Ovary (tissue), 9 donors: ENCODE data around the gene SUB1. TPM values are rescaled to one million over a fixed set of nuclear protein-coding genes. Genes with fewer than 3 reads are reported as not detected.

ENCODE experiments used
- DNase-seq, 5 donors: peaks; one replicate each; pipeline ENCODE4 v3.0.0-alpha.2; 2019 to 2020
- H3K27ac ChIP-seq, 2 donors: fragments of 200-600 bp; one replicate each; pipeline versions ENCODE4 v1.5.1 to v1.8.0; 2019 to 2022
- H3K27me3 ChIP-seq: fragments of 200-600 bp; one replicate; pipeline ENCODE4 v1.8.0; 2022
- H3K36me3 ChIP-seq: fragments of 200-600 bp; sonication (generic); one replicate; pipeline ENCODE4 v1.5.1; 2019
- H3K4me1 ChIP-seq: one replicate; pipeline ENCODE4 v1.8.1; 2013; ENCODE audit warnings: mild to moderate bottlenecking, moderate library complexity; ENCODE audit not compliant: insufficient read depth
- H3K4me3 ChIP-seq: fragments of 200-600 bp; sonication (generic); one replicate; pipeline ENCODE4 v1.5.1; 2017
- H3K9me3 ChIP-seq, 2 donors: fragments of 200-600 bp in 1 of 2; sonication (generic) in 1 of 2; one replicate each; pipeline versions ENCODE4 v1.5.1 to v1.8.1; 2013 to 2019; ENCODE audit warnings: mild to moderate bottlenecking in 1 of 2, moderate library complexity in 1 of 2
- CTCF ChIP-seq, 3 donors: fragments of 450-650 bp in 2 of 3; fragments of 200-600 bp in 1 of 3; IDR thresholded peaks; one replicate each; pipeline versions ENCODE4 v1.5.1 to v1.8.0; 2016 to 2022; ENCODE audit warnings: antibody characterized with exemption in 3 of 3, mild to moderate bottlenecking in 1 of 3
- EP300 ChIP-seq: sonication (generic); formaldehyde crosslinking; IDR thresholded peaks from one replicate; pipeline ENCODE4 v1.6.1; 2017; ENCODE audit warnings: antibody characterized with exemption
- POLR2A ChIP-seq: fragments of 450-650 bp; IDR thresholded peaks from one replicate; pipeline ENCODE4 v1.6.1; 2017; ENCODE audit warnings: antibody characterized with exemption, mild to moderate bottlenecking, moderate library complexity
- WGBS, 3 donors: extraction: QIAGEN DNeasy Blood & Tissue Kit in 1 of 3; methylation state at CpG; one replicate each; pipeline versions ENCODE4 v1.1.5 to v1.1.7; 2013 to 2017; 5-methylcytosine and 5-hydroxymethylcytosine counted together
- intact Hi-C, 4 donors: fragments of 100-400 bp; cut with DNase I; formaldehyde crosslinking; loops; one replicate each; pipeline versions ENCODE4 v1.11.0 to v1.15.1; 2022 to 2023
- polyA plus RNA-seq, 2 donors: library from polyadenylated mRNA; stranded (reverse); fragments of 200-250 nt in 1 of 2; fragments of 350-450 nt in 1 of 2; fragmentation: Illumina TruSeq in 1 of 2; extraction: RNeasy Lipid Tissue Mini Kit (QIAGEN cat#74804) in 1 of 2; gene quantifications; one replicate each; pipeline ENCODE4 v1.2.3, GENCODE V29; 2013 to 2014
- total RNA-seq, 7 donors: library from RNA; depleted of rRNA in 2 of 7; stranded (reverse); fragments of >200 nt in 2 of 7; fragmentation: NEBNext Ultra II Directional in 3 of 7; extraction: Animal tissue kit (Norgen Biotek cat#: 25700) in 3 of 7; gene quantifications; one replicate each; pipeline versions ENCODE4 v1.1.0 to v1.2.4, GENCODE V29; 2016 to 2023
- donor health status: DM: no; HTN: no; CAD: no; lungs with moderate emphysema.
- donor health status: DM: no; HTN: no; CAD: no.
- donor health status: Bipolar disorder and iron deficiency.
- donor health status: DM: yes; HTN: yes; CAD: no.
- donor health status: DM: no; HTN: no; CAD: no.
- donor health status: DM: yes; HTN: yes; CAD: no.

SUB1 gene
- total and polyA plus RNA-seq, 9 donors: 91.9 to 185 (median 124) TPM

GRCh38 chr5:32589416-32589815, 4.1 kb downstream of the SUB1 start:
- DNase-seq: no peak
- Histone ChIP-seq H3K4me1 (peaks cover 3% of the 10 kb centered on the region), H3K4me3 (no peak overlapping the region), H3K9me3 (no peaks in the 10 kb centered on the region), H3K27me3 (no peaks in the 10 kb centered on the region), H3K36me3 (no peaks in the 10 kb centered on the region), H3K27ac (no peak overlapping the region)
- TF ChIP-seq EP300 (no peak), POLR2A (no peak), CTCF (IDR thresholded peaks at IDR 0.05) (no peak)
- intact Hi-C loops: loop anchor here in 2 of 4 donors (2.0 to 10.0 kb wide), 3 partner anchors 95 to 357 kb away; no protein-coding TSS in a partner anchor
- 83 to 87% (median 86%) methylated on average over 8 of the region's 8 CpGs for WGBS, 3 donors

- peaks cover 3% of the 10 kb centered on the region for H3K4me1 ChIP-seq
- no peaks in the 10 kb centered on the region for H3K36me3 ChIP-seq
- WGBS, 3 donors: 79 to 80% (median 80%) methylated on average over 15 of the region's 15 CpGs
- no peak overlapping the region for H3K4me3 ChIP-seq
- intact Hi-C loops: loop anchor here in 2 of 4 donors (2.0 to 10.0 kb wide), 3 partner anchors 95 to 357 kb away; no protein-coding TSS in a partner anchor
- DNase-seq: peak in 1 of 5 donors; percentile 24
- no peaks in the 10 kb centered on the region for H3K27me3 ChIP-seq
- H3K27ac ChIP-seq: no peak overlapping the region
- H3K9me3 ChIP-seq: no peaks in the 10 kb centered on the region
- TF ChIP-seq CTCF (IDR thresholded peaks at IDR 0.05) (peak; percentile 23 to 71 (median 68)), POLR2A (no peak), EP300 (no peak)
These were observed 4.8 kb downstream of the SUB1 start for GRCh38 chr5:32589942-32590869.

GRCh38 chr5:32595118-32595517, 9.8 kb downstream of the SUB1 start:
- Histone ChIP-seq H3K36me3 (no peaks in the 10 kb centered on the region), H3K27ac (no peak overlapping the region), H3K4me3 (no peak overlapping the region), H3K27me3 (no peaks in the 10 kb centered on the region), H3K9me3 (no peaks in the 10 kb centered on the region), H3K4me1 (peaks cover 1% of the 10 kb centered on the region)
- no peak for DNase-seq
- intact Hi-C loops: no loop called here
- 80 to 85% (median 84%) methylated on average over 2 of the region's 2 CpGs for WGBS, 3 donors
- TF ChIP-seq POLR2A (no peak), EP300 (no peak), CTCF (IDR thresholded peaks at IDR 0.05) (no peak)

GRCh38 chr5:32597041-32597629, 11.8 kb downstream of the SUB1 start:
- intact Hi-C loops: no loop called here
- Histone ChIP-seq H3K9me3 (no peaks in the 10 kb centered on the region), H3K36me3 (no peaks in the 10 kb centered on the region), H3K4me1 (peaks cover 1% of the 10 kb centered on the region), H3K27ac (no peak overlapping the region), H3K27me3 (no peaks in the 10 kb centered on the region), H3K4me3 (no peak overlapping the region)
- no peak for TF ChIP-seq POLR2A
- TF ChIP-seq EP300: no peak
- no peak for TF ChIP-seq CTCF (IDR thresholded peaks at IDR 0.05)
- DNase-seq: no peak
- 47 to 63% (median 48%) methylated on average over 2 of the region's 2 CpGs for WGBS, 3 donors
